HEK293T (cell line): ENCODE measurements around the gene BPIFB3.

Source experiments
- CTCF ChIA-PET: fragments of 350-600 bp; formaldehyde crosslinking; extraction: SDS; loops from one replicate; lab custom pipeline; 2021; ENCODE audit warnings: antibody characterized with exemption, inconsistent platforms; lab: Yijun Ruan, JAX
- POLR2A ChIA-PET: fragments of 350-600 bp; formaldehyde crosslinking; extraction: SDS; loops from one replicate; lab custom pipeline; 2020; ENCODE audit warnings: antibody characterized with exemption, inconsistent platforms; lab: Yijun Ruan, JAX
- DNase-seq: peaks from one replicate; pipeline ENCODE4 v3.0.0; 2012; ENCODE audit warnings: mixed read lengths; ENCODE audit errors: extremely low spot score
- ARNT ChIP-seq: fragments of 450-650 bp; IDR thresholded peaks from 2 replicates; pipeline ENCODE4 v1.6.1; 2017; ENCODE audit warnings: mild to moderate bottlenecking
- BHLHE40 ChIP-seq: fragments of 450-650 bp; IDR thresholded peaks from 2 replicates; pipeline ENCODE4 v1.6.1; 2016; ENCODE audit warnings: mild to moderate bottlenecking, moderate library complexity, borderline replicate concordance
- CTBP1 ChIP-seq: fragments of 450-650 bp; IDR thresholded peaks from 2 replicates; pipeline ENCODE4 v1.6.1; 2016; ENCODE audit warnings: borderline replicate concordance
- ELF4 ChIP-seq: fragments of 450-650 bp; IDR thresholded peaks from 2 replicates; pipeline ENCODE4 v1.6.1; 2017; ENCODE audit warnings: antibody characterized with exemption
- FOXA1 ChIP-seq: fragments of 450-650 bp; IDR thresholded peaks from 2 replicates; pipeline ENCODE4 v1.6.1; 2016; ENCODE audit warnings: mild to moderate bottlenecking
- FOXK2 ChIP-seq: fragments of 450-650 bp; IDR thresholded peaks from 2 replicates; pipeline ENCODE4 v1.6.1; 2016; ENCODE audit warnings: mild to moderate bottlenecking
- FOXM1 ChIP-seq: fragments of 450-650 bp; IDR thresholded peaks from 2 replicates; pipeline ENCODE4 v1.6.1; 2017; ENCODE audit warnings: mild to moderate bottlenecking, borderline replicate concordance
- HDGF ChIP-seq: fragments of 450-650 bp; IDR thresholded peaks from 2 replicates; pipeline ENCODE4 v1.6.1; 2017; ENCODE audit warnings: antibody characterized with exemption, borderline replicate concordance
- L3MBTL2 ChIP-seq: fragments of 450-650 bp; conservative IDR thresholded peaks from 2 replicates; pipeline ENCODE4 v1.6.1; 2016; ENCODE audit warnings: mild to moderate bottlenecking
- LEF1 ChIP-seq: fragments of 450-650 bp; IDR thresholded peaks from 2 replicates; pipeline ENCODE4 v1.6.1; 2017; ENCODE audit warnings: mild to moderate bottlenecking, borderline replicate concordance
- NFRKB ChIP-seq: fragments of 450-650 bp; IDR thresholded peaks from 2 replicates; pipeline ENCODE4 v1.6.1; 2016; ENCODE audit warnings: mild to moderate bottlenecking, moderate library complexity
- SP1 ChIP-seq: fragments of 450-650 bp; IDR thresholded peaks from 2 replicates; pipeline ENCODE4 v1.6.1; 2017
- SUZ12 ChIP-seq: fragments of 450-650 bp; IDR thresholded peaks from 2 replicates; pipeline ENCODE4 v1.6.1; 2016; ENCODE audit warnings: mild to moderate bottlenecking
- TARDBP ChIP-seq: fragments of 450-650 bp; IDR thresholded peaks from 2 replicates; pipeline ENCODE4 v1.6.1; 2016
- ZNF384 ChIP-seq: fragments of 450-650 bp; IDR thresholded peaks from 2 replicates; pipeline ENCODE4 v1.6.1; 2016
- TF ChIP-seq, protein P1 (sequence below): fragments of 450-650 bp; IDR thresholded peaks from 2 replicates; pipeline ENCODE4 v1.6.1; 2016

The BPIFB3 gene

DNA sequence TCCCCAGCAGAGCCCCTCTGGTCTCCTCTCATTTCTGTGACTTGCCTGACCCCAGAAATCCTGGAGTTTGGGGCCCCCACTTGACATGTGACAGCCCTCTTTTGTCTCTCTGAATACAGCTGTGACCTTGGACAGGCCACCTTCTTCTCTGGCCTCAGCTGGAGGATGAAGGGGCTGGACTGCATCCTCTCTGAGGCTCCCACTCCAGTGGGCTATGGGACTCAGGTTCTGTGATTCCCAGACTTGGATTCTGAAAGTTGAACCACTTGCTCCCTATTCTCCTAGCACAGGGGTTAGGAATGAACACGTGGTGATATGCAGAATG lies 9.1 kb downstream of the BPIFB3 start:
- DNase-seq, result no peak
- TF ChIP-seq HDGF (no peak), BHLHE40 (no peak), FOXK2 (no peak), L3MBTL2 (no peak), SUZ12 (no peak), FOXM1 (no peak)
- CTCF ChIA-PET, result no interaction called here
- POLR2A ChIA-PET, result no interaction called here

DNA sequence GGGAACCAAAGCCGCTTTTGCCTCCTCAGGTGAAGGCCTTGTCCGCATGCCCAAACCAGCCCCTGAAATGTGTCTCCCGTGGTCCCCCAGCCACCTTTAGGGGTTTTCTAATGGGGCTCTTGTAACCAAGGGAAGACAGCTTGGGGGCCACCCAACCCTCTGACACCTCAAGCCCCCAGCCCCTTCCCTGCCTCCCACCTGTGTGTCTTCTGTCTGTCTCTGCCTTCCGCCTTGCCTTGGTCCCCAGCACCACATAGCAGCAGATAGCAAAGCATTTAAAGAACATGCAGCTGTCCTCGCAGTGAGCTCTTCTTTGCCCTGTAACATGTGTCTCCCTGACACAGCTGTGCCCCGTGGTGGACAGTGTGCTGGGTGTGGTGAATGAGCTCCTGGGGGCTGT lies 9.6 kb downstream of the BPIFB3 start:
- TF ChIP-seq HDGF, result no peak
- no peak for TF ChIP-seq SUZ12
- TF ChIP-seq SP1, result no peak
- TF ChIP-seq, protein P1, sequence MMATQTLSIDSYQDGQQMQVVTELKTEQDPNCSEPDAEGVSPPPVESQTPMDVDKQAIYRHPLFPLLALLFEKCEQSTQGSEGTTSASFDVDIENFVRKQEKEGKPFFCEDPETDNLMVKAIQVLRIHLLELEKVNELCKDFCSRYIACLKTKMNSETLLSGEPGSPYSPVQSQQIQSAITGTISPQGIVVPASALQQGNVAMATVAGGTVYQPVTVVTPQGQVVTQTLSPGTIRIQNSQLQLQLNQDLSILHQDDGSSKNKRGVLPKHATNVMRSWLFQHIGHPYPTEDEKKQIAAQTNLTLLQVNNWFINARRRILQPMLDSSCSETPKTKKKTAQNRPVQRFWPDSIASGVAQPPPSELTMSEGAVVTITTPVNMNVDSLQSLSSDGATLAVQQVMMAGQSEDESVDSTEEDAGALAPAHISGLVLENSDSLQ, result no peak
- no peak for TF ChIP-seq FOXK2
- DNase-seq, result no peak
- ChIA-PET POLR2A (no interaction called here), CTCF (no interaction called here)

DNA sequence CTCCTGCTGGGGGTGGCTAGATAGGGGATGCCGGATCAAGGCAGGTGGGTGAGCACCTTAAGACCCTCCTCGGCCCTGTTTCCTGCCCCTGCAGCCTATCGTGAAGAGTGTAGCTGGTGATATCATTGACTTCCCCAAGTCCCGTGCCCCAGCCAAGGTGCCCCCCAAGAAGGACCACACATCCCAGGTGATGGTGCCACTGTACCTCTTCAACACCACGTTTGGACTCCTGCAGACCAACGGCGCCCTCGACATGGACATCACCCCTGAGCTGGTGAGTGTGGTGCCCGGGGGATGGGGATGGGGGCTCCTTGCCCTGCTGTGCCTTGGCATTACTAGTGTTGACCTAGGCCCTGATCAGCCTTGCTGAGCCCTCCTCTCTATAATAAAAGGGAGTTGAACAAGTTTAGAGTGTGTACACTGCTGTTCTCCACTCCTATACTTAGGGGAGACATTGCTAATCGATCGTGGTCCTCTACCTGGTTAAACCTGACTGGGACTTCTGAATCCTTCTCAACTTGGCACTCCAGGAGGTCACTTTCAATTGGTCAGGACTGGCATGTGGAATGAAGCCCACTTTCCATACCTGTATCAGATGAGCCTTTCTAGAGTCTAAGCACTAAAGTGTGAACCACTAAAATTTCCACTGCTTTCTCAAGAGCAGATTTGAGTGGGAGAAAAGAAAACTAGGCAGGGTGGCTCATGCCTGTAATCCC lies 11.0 kb downstream of the BPIFB3 start:
- no peak for DNase-seq
- TF ChIP-seq ELF4 (no peak), FOXM1 (no peak), FOXA1 (no peak), SP1 (no peak), ARNT (no peak), LEF1 (no peak), FOXK2 (no peak), ZNF384 (no peak), TARDBP (no peak), L3MBTL2 (no peak), HDGF (no peak), BHLHE40 (no peak), SUZ12 (no peak), CTBP1 (no peak), NFRKB (no peak)
- TF ChIP-seq, protein P1, result no peak
- CTCF ChIA-PET, result no interaction called here
- POLR2A ChIA-PET, result no interaction called here

DNA sequence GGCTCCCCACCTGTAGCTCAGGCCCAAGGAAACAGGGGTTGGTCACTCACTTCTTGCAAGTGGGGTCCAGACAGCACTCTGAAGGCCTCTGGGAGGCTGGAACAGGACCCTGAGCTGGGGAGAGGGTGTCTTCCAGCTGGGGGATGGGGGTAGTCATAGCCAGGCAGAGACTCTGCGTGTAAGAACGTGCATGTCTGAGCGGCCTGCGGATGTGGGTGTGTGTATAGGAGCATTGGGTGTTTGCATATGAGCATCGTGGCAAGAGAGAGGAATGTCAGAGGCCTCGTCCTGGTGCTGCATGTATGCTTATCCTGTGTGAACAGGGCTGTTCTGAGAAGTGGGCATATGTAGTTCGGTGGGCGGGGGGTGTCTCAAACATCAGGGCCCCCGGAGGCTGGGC lies 12.1 kb downstream of the BPIFB3 start:
- TF ChIP-seq FOXA1, result no peak
- TF ChIP-seq SUZ12, result no peak
- no peak for TF ChIP-seq BHLHE40
- no peak for TF ChIP-seq NFRKB
- TF ChIP-seq CTBP1, result no peak
- TF ChIP-seq ZNF384, result no peak
- no peak for TF ChIP-seq HDGF
- no peak for TF ChIP-seq FOXK2
- no peak for TF ChIP-seq ARNT
- no peak for TF ChIP-seq LEF1
- no peak for TF ChIP-seq L3MBTL2
- TF ChIP-seq FOXM1, result no peak
- TF ChIP-seq, protein P1, result no peak
- no peak for TF ChIP-seq ELF4
- no peak for TF ChIP-seq SP1
- no peak for TF ChIP-seq TARDBP
- CTCF ChIA-PET, result no interaction called here
- DNase-seq, result no peak
- POLR2A ChIA-PET, result no interaction called here

DNA sequence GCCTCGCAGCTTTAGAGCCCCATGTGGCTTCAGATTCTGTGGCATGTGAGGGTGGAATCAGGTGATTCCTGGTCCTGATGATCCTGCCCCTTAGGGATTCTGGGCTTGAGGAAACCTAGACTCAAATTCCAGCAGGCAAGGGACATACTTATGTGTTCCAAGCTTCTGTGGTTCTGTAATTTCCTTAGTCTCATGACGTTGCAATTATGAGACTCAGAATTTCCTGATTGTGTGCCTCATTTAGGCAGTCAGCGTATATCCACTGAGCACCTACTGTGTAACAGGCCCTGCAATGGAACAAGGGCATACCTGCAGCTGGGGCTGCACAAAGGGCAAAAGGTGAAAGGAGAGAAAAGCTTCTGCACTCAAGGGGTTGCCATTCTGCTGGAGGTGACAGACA lies 14.1 kb downstream of the BPIFB3 start:
- TF ChIP-seq ZNF384 (no peak), CTBP1 (no peak), LEF1 (no peak), ARNT (no peak), TARDBP (no peak), SUZ12 (no peak), NFRKB (no peak), FOXK2 (no peak), ELF4 (no peak), SP1 (no peak), FOXA1 (no peak), FOXM1 (no peak), BHLHE40 (no peak), HDGF (no peak), L3MBTL2 (no peak)
- TF ChIP-seq, protein P1, result no peak
- DNase-seq, result no peak
- POLR2A ChIA-PET, result no interaction called here
- CTCF ChIA-PET, result no interaction called here
